ENCODE data around the gene PSMD14.

PSMD14 gene

GRCh38 chr2:161426455-161426921, 118.3 kb downstream of the PSMD14 start:
- DNase-seq: no peak
- in situ Hi-C loops (cut with HindIII; ENCODE audit: low pct_ligation_motif_present, low pct_unique_long_range_greater_than_20kb, low sequenced_read_pairs): no loop called here

- DNase-seq: no peak
- in situ Hi-C loops (cut with HindIII; ENCODE audit: low pct_ligation_motif_present, low pct_unique_long_range_greater_than_20kb, low sequenced_read_pairs): no loop called here
These were observed 118.9 kb downstream of the PSMD14 start for GRCh38 chr2:161426922-161427663.

GRCh38 chr2:161427664-161428587, 119.7 kb downstream of the PSMD14 start:
- DNase-seq: no peak
- in situ Hi-C loops (cut with HindIII; ENCODE audit: low pct_ligation_motif_present, low pct_unique_long_range_greater_than_20kb, low sequenced_read_pairs): no loop called here

- no peak for DNase-seq
- in situ Hi-C loops (cut with HindIII; ENCODE audit: low pct_ligation_motif_present, low pct_unique_long_range_greater_than_20kb, low sequenced_read_pairs): no loop called here
These were observed 122.2 kb downstream of the PSMD14 start for GRCh38 chr2:161430386-161430785.

DNA sequence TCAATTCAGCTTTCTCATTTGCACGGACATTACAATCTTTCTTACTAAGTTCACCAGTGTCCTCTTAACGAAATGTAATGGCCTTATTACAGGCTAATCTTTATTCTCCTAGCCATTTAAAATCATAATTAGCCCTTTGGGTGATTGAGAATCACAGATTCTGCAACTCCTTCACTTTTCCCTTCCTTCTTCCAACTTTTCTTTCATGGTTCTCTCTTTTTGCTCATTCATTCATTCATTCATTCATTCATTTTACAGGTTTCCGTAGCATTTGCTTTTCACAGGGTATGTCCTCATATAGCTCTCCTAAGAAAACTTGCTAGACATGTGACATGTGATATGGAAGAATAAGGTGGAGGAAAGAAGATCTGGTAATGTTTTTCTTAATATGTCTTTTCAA, 123.9 kb downstream of the PSMD14 start:
- in situ Hi-C loops (cut with HindIII; ENCODE audit: low pct_ligation_motif_present, low pct_unique_long_range_greater_than_20kb, low sequenced_read_pairs): no loop called here
- no peak for DNase-seq

GRCh38 chr2:161434118-161434517, 125.9 kb downstream of the PSMD14 start:
- in situ Hi-C loops (cut with HindIII; ENCODE audit: low pct_ligation_motif_present, low pct_unique_long_range_greater_than_20kb, low sequenced_read_pairs): no loop called here
- no peak for DNase-seq

GRCh38 chr2:161436411-161436810, 128.2 kb downstream of the PSMD14 start:
- in situ Hi-C loops (cut with HindIII; ENCODE audit: low pct_ligation_motif_present, low pct_unique_long_range_greater_than_20kb, low sequenced_read_pairs): no loop called here
- DNase-seq: no peak

GRCh38 chr2:161438598-161438997, 130.4 kb downstream of the PSMD14 start:
- in situ Hi-C loops (cut with HindIII; ENCODE audit: low pct_ligation_motif_present, low pct_unique_long_range_greater_than_20kb, low sequenced_read_pairs): no loop called here
- DNase-seq: no peak

DNA sequence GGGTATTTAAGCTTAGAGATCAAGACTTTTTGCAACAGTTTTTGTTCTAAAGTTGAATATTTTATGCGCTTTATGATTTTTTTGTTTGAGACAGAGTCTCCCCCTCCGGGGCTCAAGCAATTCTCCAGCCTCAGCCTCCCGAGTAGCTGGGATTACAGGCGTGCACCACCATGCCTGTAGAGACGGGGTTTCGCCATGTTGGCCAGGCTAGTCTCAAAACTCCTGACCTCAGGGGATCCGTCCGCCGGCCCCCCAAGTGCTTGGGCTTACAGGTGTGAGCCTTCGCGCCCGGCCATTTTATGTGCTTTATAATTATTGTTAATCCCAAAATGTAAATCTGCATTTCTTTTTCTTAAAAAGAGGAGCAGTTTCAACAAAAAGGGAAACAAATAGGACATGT, 136.9 kb downstream of the PSMD14 start:
- no peak for DNase-seq
- in situ Hi-C loops (cut with HindIII; ENCODE audit: low pct_ligation_motif_present, low pct_unique_long_range_greater_than_20kb, low sequenced_read_pairs): no loop called here

DNA sequence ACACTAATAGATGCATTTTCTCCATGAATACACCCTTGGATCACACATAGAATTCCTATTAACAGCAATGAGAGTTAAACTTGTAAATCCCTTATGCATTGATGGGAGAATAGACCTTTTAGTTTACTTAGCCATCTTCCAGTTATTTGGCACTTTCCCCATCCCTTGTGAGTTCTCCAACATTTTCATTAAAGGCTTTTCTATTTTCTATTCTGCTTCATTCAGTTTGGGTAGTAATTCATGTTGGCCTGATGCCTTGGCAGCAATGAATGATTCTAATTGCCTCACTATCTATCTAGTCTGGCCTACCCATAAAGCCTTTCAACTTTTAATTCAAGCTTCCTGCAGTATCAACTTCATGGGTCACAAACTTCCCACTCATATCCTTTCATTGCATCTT, 140.2 kb downstream of the PSMD14 start:
- no peak for DNase-seq
- in situ Hi-C loops (cut with HindIII; ENCODE audit: low pct_ligation_motif_present, low pct_unique_long_range_greater_than_20kb, low sequenced_read_pairs): no loop called here
